Embryonic facial prominence (tissue), 1 donor: ENCODE data around the gene FOXP1.

Source experiments
- DNase-seq: peaks from one replicate; pipeline ENCODE4 v3.0.0-alpha.2; 2016; ENCODE audit errors: extremely low spot score

FOXP1 gene

DNA sequence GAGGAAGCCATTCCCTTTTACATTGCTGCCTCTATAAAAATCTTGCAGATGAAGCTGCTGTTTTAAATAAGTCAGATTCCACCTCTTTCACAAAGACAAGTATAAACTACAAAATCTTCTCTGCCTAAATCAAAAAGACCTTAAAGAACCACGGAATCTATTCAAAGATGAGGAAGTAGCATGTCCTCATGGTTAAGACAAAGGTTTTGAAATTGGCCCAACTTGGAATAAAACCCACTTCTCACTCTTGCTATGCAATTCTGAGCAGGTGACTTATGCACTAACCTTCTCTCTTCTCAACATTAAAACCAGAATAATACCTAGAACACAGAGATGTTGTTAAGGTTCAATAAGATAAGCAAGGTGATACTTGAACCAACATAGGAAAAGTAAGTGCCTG, 97.6 kb downstream of the FOXP1 start:
- DNase-seq: no peak

DNA sequence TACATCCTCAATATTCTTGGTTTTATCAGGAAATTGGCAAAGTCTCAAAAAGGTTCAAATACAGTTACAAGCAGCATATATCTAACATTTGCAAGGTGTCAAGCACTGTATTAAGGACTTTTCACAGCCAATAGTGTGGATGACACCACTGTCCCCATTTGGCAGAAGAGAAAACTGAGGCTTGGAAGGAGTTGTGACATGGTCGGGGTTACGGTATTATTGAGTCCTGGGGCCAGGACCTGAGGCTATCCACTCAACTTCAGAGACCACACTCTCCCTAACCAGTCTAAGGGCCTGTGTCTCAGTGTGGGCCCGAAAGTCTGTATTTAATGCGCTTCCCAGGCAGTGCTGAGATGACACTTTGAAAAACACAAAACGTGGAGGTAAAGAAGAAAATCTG, 99.1 kb downstream of the FOXP1 start:
- no peak for DNase-seq

DNA sequence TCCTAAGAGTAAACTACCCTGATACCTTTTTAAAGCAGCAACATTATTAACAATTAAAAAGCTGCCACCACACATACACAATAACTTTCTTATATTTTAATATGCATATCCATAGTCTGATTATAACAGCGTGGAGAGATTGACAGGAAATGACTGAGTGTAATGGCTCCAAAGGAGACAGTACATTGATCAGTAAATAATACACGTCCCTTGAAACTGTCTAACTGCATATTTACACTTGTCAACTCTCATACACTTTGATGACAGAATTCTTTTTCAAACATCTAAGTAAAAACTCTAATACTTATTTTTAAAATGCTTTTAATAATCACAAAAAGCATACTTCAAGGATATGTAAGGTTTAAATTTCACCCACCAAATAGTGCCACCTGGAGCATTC, 99.5 kb downstream of the FOXP1 start:
- DNase-seq: no peak

DNA sequence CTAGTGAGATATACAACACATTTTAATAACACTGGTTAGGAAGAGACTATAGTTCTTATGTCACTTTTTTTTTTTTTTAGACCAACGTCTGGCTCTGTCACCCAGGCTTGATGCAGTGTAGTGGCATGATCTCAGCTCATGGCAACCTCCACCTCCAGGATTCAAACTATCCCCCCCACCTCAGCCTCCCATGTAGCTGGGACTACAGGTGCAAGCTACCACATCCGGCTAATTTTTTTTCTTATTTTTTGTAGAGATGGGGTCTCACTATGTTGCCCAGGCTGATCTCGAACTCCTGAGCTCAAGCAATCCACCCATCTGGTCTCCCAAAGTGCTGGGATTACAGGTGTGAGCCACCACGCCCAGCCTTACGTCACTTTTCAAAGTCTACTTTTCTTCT, 100.8 kb downstream of the FOXP1 start:
- DNase-seq: no peak

DNA sequence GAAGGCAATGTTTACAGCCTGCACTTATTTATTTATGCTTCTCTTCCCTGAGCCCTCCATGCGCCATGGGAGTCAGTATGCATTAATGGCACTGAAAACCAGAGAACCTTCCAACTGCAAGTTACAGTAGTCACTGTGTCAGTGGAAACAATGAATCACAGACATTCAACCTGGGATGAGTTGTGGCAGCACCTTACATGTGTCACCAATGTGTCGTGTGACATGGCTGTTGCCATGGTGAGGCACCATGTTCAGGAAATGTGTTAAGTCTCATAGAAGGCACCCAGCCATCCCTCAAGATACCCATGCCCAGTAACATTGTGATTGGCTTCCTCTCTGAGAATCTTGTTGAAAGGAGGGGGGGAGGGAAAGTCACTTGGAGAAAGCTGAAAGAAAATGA, 105.0 kb downstream of the FOXP1 start:
- no peak for DNase-seq

DNA sequence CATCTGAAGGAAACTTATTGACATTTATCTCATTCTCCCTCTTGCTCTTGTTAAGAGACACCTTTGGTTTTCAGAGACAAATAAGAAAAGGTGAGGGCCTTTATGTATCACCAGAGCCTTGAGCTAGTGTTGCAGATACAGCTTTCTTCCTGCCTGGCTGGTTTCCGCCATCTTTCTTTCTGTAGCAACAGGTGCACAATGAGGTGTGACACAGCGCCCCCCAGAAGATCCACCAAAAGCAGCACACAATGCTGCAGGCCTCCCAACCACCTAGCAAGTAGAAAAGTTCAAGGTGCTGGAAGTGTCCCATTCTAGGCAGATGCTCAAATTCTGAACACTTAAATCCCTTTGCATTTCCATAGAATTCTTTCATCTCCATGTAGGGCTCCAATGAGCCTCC, 106.6 kb downstream of the FOXP1 start:
- no peak for DNase-seq

DNA sequence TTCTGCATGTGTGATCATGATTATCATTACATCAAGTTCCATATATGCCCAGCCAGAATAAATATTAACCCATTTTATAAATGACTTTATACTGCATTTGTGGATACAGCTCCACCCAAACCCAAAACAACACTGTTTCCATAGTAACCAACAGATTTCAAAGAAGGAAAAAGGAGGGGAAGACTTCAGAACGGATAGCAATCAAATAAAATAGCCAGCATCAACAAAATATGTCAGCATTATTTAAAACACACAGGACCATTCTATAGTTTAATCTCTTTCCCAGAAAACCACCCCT, 114.4 kb downstream of the FOXP1 start:
- peak; percentile 28 for DNase-seq

DNA sequence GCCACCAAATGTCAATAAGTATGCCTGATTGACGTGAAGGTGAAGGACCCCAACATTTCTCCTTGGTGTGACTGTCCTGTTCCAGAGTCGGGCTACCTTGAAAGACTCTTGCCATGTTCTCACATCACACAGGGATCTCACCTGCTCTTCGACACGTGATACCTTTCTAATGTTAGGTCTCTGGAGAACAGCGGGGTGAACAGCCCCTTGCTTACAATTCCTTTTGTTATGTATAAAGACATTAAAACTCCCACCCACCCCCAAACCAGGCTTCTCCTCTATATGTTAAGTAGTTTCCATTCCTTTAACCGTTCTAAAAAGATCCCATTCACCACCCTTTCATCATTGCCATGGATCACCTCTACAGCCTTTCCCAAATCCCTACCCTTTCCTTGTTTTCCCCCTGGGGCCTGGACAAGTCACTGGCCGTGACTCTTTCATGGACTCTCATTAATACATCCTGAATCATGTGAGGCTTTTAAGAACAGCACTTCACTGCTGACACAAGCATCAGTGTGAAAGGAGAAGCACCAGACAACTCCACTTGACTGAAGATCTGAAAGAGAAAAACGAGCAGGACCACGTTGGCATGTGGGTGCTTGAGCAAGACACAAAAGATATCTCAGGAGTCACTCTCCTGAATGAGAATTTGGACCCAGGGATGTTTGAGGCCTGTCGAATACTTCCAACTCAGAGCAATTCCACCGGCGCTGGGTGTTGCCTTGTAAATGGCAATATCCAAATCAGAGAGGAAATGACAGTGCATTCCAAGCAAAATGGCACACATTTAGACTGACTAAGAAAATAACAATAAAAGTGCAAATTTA, 115.0 kb downstream of the FOXP1 start:
- no peak for DNase-seq

DNA sequence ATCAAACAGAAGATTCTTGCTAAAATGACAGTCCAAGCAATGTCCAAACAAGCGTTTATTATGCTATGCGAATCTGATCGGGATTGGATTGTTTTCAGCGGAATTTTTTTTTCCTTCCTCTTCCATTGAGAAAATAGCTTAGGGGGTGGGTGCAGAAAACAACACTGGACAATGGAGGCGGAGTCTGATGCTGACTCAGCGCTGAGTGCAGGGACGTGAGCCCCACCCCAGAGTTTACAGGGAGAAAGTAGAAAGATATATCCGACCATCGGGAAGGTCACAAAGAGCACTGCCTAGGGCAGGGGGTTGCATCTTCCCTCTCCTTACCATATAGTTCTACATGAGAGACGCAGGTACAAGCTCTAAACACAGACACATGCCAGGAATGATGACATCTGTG, 117.0 kb downstream of the FOXP1 start:
- DNase-seq: no peak

DNA sequence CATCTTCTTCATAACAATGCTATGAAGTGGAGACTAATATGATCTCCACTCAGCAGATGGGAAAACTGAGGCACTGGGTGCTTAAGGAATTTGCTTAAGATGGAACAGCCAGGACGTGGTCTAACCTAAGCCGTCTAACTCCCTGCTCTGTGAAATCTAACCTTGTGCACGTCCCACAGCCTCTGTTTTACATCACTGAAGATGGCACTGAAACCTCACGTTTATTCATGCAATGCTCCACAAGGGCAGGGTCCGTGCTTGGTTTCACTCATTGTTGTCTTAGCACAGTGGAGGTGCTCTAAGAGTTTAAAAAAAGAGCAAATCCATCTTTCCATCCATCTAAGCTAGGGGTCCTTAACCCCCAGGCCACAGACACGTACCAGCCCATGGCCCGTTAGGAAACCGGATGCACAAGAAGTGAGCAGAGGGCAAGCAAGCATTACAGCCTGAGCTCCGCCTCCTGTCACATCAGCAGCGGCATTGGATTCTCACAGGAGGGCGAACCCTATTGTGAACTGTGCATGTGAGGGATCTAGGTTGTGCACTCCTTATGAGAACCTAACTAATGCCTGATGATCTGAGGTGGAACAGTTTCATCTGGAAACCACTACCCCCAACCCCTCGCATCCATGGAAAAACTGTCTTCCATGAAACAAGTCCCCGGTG, 118.0 kb downstream of the FOXP1 start:
- no peak for DNase-seq

DNA sequence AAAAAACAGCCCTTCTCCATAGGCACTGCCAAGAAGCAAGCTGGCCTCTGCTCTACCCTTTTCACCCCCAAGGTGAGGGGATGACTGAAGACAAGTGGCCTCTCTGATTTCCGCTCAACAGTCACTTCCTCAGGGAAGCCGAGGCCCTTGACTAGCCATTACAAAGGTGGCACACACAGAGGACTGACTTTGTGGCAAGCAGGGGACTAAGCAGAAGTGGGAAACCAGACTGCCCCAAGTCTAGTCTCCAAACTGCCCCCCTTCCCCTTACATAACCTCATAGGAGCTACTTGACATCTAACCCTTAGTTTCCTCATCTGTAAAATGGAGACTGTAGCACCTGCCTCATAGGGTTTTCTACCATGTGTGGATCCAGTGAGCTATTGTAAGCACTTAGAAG, 118.9 kb downstream of the FOXP1 start:
- DNase-seq: no peak

DNA sequence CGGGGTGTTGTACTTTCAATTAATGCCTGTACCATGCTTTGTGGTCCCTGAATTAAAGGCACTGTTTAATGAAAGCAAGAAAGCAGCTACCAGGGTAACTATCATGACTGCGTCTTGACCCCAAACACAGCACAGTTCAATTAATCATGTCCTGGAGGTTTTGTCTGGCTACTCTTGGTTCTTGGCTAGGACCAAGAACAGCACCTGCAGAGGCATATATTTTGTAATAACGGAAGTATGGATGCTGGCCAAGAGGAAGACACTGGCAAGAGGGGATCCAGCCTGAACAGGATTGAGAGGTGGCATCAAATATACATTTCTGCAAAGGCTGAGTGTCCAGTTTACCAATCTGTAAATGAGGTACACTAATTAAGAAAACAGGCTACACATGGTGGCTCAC, 119.9 kb downstream of the FOXP1 start:
- no peak for DNase-seq

DNA sequence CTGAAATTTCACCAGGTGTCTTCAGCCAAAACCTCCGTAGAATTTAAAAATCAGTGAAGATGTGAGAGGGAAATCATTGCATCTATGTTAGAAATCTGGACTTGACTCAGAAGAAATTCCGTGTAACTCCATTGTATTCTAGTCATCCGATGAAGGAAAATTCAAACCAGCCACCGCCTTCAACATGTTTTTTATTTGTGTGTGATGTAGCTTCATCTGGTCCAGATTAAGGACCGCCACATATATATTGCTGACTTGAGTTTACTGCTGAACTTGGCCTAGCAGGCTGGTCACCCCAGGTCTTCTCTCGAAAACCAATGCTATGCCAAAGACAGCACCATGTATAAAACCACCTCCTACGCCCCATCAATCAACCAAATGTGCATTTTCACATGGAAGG, 120.9 kb downstream of the FOXP1 start:
- no peak for DNase-seq

DNA sequence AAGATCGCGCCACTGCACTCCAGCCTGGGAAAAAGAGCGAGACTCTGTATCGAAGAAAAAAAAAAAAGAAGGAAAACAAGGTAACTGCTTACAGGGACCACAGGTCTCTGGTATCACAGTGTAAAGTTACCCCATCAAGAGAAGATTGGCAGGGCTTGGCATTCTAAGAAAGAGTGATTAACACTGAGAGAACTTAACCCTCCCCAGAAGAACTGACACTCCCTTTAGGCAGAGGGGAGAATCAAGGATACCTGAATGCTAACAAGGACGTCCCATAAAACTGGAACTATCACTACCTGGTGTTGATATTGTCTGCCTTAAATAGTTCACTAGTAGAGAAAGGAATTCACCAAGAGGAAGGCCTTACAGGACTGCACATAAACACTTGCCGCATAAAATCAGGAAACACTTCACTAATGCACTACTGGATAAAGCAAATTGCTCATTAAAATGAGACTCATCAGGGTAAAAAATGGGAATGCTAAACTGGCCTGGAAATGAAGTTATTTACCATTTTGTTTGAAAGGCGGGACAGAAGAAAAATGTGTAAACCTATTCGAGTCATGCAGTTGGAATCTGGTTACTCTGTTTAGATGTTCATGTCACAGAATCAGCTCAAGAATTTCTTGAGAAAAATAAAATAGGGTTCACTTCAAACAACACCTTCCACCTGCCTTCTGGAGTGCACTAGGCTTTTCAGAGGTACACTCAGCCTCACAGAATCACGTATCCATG, 121.6 kb downstream of the FOXP1 start:
- no peak for DNase-seq

DNA sequence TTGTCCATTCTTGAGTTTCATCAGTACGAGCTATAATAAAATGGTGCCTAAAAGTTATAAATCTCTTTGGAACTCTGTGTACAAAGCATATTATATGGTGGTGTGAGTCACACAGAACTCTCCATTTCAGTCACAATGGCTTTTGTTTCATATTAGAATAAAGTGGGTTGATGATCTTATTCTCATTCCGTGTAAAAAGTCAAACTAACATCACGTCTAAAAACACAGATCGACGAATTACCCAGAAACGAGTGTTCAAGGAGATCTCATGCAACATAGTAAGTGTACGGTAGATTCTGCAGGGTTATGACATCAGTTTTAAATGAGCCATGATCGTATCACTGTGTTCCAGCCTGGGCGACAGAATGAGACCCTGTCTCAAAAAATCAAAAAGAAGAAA, 122.4 kb downstream of the FOXP1 start:
- no peak for DNase-seq

DNA sequence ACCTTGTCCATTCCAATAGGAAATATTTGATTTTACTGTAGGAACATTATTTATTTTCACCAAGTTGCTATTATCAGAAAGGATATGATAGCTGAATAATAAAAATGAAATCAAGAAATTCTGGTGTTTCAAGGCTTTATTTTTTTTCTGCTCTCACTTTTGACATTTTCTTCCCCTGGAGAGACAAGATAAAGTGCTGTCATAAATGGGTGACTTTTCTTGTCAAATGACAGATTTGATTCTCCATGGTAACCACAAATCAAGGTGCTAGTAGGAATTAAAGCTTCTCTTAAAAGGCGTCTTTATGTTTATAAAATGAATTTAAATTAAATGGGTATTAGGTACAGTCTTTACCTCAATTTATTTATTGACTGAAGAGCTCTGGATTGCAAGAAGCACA, 124.6 kb downstream of the FOXP1 start:
- no peak for DNase-seq

DNA sequence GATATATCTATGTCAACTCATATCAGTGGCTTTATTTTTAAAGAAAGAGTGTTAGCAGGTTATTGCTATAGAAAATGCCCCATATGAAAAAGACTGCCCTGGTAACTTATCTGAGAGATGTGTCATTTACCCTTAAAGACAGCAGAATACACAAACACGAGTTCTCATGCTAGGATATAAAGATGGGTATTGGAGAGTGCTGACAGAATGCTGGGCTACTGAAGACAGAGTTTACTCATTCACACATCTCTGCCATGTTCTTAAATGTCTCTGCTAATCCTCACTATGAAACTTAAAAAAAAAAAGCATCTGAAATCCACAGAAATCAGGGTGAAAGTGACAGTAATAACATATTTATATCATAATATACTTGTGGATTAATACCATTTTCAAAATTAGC, 126.7 kb downstream of the FOXP1 start:
- DNase-seq: no peak

DNA sequence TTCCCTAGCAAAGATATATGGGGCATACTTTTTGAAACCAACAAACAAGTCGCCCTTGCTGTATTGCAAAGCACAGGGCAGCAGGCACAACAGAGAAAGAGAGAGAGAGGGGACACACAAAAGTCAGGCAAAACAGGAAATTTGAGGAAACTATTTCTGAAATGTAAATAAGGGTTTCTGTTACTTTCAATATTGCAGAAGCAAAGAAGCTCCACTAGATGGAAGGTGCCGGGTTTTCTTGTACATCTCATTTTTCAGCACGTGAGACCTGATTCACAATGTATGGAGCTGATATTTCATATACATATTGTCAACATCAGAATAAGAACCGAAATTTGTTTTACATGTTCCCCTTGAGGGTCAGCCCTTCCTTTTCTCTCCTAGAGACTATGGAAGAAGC, 127.4 kb downstream of the FOXP1 start:
- no peak for DNase-seq

DNA sequence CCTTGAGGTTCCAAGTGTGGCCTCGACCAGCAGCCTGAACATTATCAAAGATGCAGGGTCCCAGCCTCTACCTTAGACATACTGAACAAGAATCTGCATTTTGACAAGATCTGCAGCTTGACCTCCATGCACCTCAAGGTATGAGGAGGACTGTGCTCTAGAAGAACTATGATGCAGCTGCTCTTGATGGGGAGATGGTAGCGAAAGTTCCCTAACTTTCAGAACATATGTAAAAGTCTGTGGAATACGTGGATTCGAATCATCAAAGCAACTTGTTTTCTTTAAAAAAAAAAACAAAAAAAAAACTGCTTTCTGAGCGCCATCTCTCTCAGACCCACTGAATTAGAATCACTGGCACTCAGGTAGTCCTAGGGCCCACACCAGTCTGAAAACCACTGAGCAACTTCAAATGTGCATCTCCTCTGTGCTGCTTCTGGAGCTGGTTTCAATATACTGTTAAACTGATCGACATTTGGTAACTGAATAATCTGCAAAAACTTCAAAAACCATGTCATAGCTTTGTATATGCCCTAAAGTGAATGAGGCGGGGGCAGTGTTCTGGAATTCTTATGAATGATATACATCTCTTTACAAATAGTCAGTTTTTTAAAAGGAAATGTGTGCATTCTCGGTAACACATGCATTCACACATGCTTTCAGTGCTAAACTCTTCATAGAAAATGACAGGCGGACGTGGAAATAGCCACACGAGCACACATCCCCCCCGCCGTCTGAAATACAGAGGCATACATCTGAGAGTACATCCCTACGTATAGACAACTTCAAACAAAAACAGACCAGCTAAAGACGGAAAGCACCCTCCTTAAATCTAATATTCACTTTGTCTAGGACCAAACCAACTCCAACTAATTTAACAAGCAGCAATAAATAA, 128.8 kb downstream of the FOXP1 start:
- DNase-seq: no peak

DNA sequence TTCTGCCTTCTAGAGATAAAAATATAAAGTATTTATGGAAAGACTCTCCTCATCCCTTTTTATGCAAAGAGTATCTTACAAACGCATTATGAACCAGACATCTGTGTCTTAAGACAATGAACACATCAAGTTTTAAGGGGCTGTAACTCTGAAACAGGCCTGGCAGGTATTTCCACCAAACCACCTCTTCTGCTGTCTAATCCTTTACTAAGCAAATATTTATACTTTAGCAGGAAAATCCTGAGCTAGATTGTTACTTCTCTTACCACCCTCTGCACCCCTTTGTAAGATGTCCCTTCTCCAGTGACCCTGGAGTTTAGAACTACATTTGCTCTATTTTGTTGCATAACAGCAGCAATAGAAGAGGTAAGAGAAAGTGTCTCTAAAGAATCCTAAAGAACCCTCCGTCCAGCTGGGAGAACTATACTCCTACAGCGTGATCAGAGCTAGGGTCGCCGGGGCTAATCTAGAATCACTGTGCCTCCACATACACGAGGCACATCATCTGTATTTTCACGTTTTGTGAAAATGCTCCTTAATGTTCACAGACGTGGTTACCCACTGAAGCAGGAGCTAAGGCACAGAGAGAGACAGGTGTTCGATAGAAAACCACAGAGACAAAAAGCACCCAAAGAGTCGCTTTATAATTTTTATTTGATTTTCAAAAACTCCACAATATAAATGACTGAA, 129.6 kb downstream of the FOXP1 start:
- DNase-seq: no peak

DNA sequence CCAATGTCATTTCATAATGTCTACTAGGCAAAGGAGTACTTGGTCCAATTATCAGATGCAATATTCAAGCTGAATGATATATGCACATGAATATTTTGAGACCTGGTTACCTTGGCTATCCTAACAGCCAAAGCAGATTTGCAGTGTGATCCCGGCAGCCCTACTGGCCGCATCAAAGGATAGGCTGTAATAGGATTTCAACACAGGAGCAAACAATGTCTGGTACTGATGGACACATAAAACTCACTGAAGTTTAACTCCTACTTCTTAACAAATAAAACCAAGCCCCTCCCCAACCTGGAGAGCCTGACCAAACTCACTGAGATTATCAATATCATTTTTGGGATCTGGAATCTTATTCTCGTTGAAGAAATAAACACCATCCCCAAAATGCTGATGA, 130.2 kb downstream of the FOXP1 start:
- DNase-seq: no peak

DNA sequence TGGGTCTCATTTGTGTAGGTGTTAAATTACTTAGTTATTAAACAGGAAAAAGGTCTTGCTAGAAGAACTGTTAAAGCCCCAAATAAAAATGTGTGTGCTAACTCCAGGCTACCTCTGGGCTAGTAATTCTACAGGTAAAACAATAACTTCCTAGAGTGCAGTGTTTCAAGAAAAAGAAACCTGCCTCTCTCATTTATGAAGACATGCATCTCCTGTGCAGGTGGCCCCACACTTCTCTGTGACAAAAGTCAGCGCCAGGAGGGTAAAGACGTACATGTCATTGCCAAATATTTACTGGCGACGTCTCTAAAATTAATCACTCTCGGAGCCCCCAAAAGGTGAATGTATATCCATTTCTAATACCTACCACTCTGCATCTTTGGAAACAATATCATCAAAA, 131.7 kb downstream of the FOXP1 start:
- DNase-seq: no peak
